Sigmoid colon (tissue), 7 donors: Measurements from ENCODE around the gene MAD1L1. TPM values are rescaled to one million over a fixed set of nuclear protein-coding genes. Genes with fewer than 3 reads are reported as not detected.

Experiments
- DNase-seq: peaks from one replicate; pipeline ENCODE4 v3.0.0-alpha.2; 2019
- H3K27ac ChIP-seq, 4 donors: fragments of 200-600 bp; sonication (generic); one replicate each; pipeline ENCODE4 v1.5.1; 2016 to 2019; ENCODE audit warnings: mild to moderate bottlenecking in 1 of 4
- H3K27me3 ChIP-seq, 3 donors: fragments of 200-600 bp; sonication (generic); one replicate each; pipeline ENCODE4 v1.5.1; 2019; ENCODE audit warnings: mild to moderate bottlenecking in 1 of 3
- H3K36me3 ChIP-seq, 4 donors: fragments of 200-600 bp; sonication (generic); one replicate each; pipeline ENCODE4 v1.5.1; 2016 to 2019
- H3K4me1 ChIP-seq, 4 donors: fragments of 200-600 bp; sonication (generic); one replicate each; pipeline ENCODE4 v1.5.1; 2017 to 2019
- H3K4me3 ChIP-seq, 4 donors: fragments of 200-600 bp; sonication (generic); one replicate each; pipeline ENCODE4 v1.5.1; 2017 to 2019; ENCODE audit warnings: mild to moderate bottlenecking in 2 of 4, moderate library complexity in 1 of 4
- H3K9me3 ChIP-seq, 4 donors: fragments of 200-600 bp in 3 of 4; sonication (generic) in 3 of 4; one replicate each; pipeline versions ENCODE4 v1.5.1 to v1.6.1; 2013 to 2019
- EP300 ChIP-seq, 4 donors: sonication (generic); formaldehyde crosslinking; IDR thresholded peaks; one replicate each; pipeline ENCODE4 v1.6.1; 2017; ENCODE audit warnings: antibody characterized with exemption in 4 of 4
- POLR2A ChIP-seq, 2 donors: fragments of 450-650 bp; IDR thresholded peaks; one replicate each; pipeline ENCODE4 v1.6.1; 2016; ENCODE audit warnings: antibody characterized with exemption in 2 of 2, mild to moderate bottlenecking in 2 of 2, moderate library complexity in 2 of 2
- POLR2AphosphoS5 ChIP-seq, 4 donors: sonication (generic); formaldehyde crosslinking; IDR thresholded peaks; one replicate each; pipeline ENCODE4 v1.6.1; 2017; ENCODE audit warnings: antibody characterized with exemption in 4 of 4
- WGBS, 2 donors: extraction: QIAGEN DNeasy Blood & Tissue Kit; methylation state at CpG; one replicate each; pipeline ENCODE4 v1.1.7; 2013; 5-methylcytosine and 5-hydroxymethylcytosine counted together
- intact Hi-C: fragments of 100-400 bp; cut with DNase I; formaldehyde crosslinking; loops from one replicate; pipeline ENCODE4 v1.15.1; 2023
- polyA plus RNA-seq, 3 donors: library from polyadenylated mRNA; stranded (reverse); fragments of 200-250 nt; gene quantifications; one replicate each; pipeline ENCODE4 v1.2.3, GENCODE V29; 2013
- total RNA-seq, 4 donors: library from RNA; depleted of rRNA; stranded (reverse); fragments of >200 nt; gene quantifications; one replicate each; pipeline ENCODE4 v1.1.0, GENCODE V29; 2016
- TF ChIP-seq, protein P1 (sequence below), 4 experiments: fragments of 450-650 bp in 3 of 4; fragments of 200-600 bp in 1 of 4; IDR thresholded peaks; one replicate each; pipeline ENCODE4 v1.5.1; 2016 to 2019; ENCODE audit warnings: antibody characterized with exemption in 4 of 4, mild to moderate bottlenecking in 3 of 4, moderate library complexity in 2 of 4
- donor health status: healthy with polysubstance abuse.
- donor health status: Bipolar disorder and iron deficiency.
- donor health status: healthy.

The MAD1L1 gene
- total and polyA plus RNA-seq, 7 donors = 10.2 to 38.4 (median 20.6) TPM

- no peaks in the 10 kb centered on the region for H3K36me3 ChIP-seq
- no peak overlapping the region for H3K4me3 ChIP-seq
- no peaks in the 10 kb centered on the region for H3K27me3 ChIP-seq
- no peaks in the 10 kb centered on the region for H3K4me1 ChIP-seq
- TF ChIP-seq EP300 (IDR thresholded peaks at IDR 0.05) = no peak
- no peak for TF ChIP-seq POLR2A (IDR thresholded peaks at IDR 0.05)
- TF ChIP-seq POLR2AphosphoS5 (IDR thresholded peaks at IDR 0.05) = no peak
- TF ChIP-seq, protein P1, sequence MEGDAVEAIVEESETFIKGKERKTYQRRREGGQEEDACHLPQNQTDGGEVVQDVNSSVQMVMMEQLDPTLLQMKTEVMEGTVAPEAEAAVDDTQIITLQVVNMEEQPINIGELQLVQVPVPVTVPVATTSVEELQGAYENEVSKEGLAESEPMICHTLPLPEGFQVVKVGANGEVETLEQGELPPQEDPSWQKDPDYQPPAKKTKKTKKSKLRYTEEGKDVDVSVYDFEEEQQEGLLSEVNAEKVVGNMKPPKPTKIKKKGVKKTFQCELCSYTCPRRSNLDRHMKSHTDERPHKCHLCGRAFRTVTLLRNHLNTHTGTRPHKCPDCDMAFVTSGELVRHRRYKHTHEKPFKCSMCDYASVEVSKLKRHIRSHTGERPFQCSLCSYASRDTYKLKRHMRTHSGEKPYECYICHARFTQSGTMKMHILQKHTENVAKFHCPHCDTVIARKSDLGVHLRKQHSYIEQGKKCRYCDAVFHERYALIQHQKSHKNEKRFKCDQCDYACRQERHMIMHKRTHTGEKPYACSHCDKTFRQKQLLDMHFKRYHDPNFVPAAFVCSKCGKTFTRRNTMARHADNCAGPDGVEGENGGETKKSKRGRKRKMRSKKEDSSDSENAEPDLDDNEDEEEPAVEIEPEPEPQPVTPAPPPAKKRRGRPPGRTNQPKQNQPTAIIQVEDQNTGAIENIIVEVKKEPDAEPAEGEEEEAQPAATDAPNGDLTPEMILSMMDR (IDR thresholded peaks at IDR 0.05) = no peak
- WGBS, 2 donors = 93% methylated on average over 10 of the region's 10 CpGs
- intact Hi-C loops = no loop called here
- H3K9me3 ChIP-seq = no peaks in the 10 kb centered on the region
- DNase-seq = peak; percentile 56
- no peak overlapping the region for H3K27ac ChIP-seq
Observed at GRCh38 chr7:2003451-2003930, 229.3 kb downstream of the MAD1L1 start.

DNA sequence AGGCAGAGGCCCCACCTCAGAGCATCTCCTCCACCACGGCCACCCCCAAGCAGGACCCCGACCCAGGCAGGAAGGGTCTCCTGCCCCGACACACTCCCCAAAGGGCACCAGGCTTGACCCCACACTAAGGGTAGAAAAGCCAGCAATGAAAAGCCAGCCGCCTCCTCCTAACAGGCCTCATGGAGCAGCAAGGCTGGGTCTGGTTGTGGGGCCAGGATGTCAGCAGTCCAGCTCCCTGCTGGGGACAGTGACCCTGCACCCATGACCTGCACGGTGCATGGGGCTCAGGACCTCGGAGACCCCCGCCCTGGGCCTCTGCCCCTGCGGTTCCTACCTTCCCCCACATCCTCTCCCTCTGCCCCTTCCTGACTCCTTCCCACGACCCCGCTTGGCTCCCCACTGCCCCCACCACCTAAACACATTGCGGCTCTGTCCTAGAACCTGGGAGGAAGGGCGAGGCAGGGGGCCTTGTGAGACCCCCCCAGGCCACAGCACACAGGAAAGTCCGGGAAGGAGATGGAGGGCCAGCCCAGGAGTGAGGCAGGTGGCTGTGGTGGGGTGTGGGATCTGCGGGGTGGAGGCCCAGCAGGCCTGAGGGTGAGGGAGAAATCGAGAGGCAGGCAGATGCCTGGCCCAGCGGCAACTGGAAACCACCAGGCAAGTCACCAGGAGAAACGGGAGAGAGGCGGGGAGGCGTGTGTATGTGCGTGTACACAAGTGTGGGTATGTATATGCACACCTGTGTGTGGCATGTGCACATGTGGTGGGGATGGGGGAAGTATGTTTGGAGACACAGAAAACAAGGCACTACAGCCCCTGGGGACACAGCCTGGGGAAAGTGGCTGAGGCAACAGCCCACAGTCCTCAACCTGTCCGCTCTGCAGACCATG is 229.9 kb downstream of the MAD1L1 start:
- Histone ChIP-seq H3K27ac (no peak overlapping the region), H3K27me3 (no peaks in the 10 kb centered on the region), H3K9me3 (no peaks in the 10 kb centered on the region), H3K4me3 (no peak overlapping the region), H3K4me1 (no peaks in the 10 kb centered on the region), H3K36me3 (no peaks in the 10 kb centered on the region)
- TF ChIP-seq POLR2AphosphoS5 (IDR thresholded peaks at IDR 0.05) (no peak), POLR2A (IDR thresholded peaks at IDR 0.05) (no peak), EP300 (IDR thresholded peaks at IDR 0.05) (no peak)
- TF ChIP-seq, protein P1 (IDR thresholded peaks at IDR 0.05) = no peak
- intact Hi-C loops = no loop called here
- peak; percentile 51 for DNase-seq
- WGBS, 2 donors = 87 to 91% methylated on average over 21 of the region's 21 CpGs

GRCh38 chr7:2001601-2002442 is 230.9 kb downstream of the MAD1L1 start:
- H3K27ac ChIP-seq = no peak overlapping the region
- no peaks in the 10 kb centered on the region for H3K9me3 ChIP-seq
- no peaks in the 10 kb centered on the region for H3K36me3 ChIP-seq
- peak; percentile 55 for DNase-seq
- H3K27me3 ChIP-seq = no peaks in the 10 kb centered on the region
- H3K4me3 ChIP-seq = no peak overlapping the region
- 89 to 91% methylated on average over 33 of the region's 33 CpGs for WGBS, 2 donors
- TF ChIP-seq POLR2AphosphoS5 (IDR thresholded peaks at IDR 0.05) (no peak), POLR2A (IDR thresholded peaks at IDR 0.05) (no peak), EP300 (IDR thresholded peaks at IDR 0.05) (no peak)
- TF ChIP-seq, protein P1 (IDR thresholded peaks at IDR 0.05) = no peak
- intact Hi-C loops = no loop called here
- no peaks in the 10 kb centered on the region for H3K4me1 ChIP-seq

DNA sequence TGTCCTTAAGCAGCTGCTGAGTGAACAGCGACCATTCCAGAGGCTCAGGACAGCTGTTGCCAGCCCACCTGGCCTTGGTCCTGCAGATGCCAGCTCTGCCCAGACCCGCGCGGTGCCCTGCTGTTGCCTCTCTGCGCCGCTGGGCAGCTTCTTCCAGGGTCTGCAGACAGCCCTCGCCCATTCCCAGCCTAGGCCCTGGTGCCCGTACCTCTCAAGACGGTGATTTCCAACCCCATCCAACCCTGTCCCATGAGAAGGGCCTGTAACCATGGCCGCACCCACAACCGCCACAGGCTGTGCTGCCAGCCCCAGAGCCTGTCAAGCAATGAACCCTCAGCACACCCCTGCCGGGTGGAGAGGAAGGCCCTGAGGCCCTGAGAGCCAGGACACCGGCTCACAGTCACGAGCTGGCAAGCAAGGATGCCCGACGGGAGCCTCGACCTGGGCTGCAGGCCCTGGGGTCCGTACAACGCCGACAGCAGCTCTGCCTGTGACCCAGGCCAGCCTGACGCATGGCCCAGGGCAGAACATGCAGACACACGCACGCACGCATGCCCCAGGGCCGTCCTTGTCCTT is 231.9 kb downstream of the MAD1L1 start:
- no peak overlapping the region for H3K4me3 ChIP-seq
- H3K4me1 ChIP-seq = no peaks in the 10 kb centered on the region
- no peaks in the 10 kb centered on the region for H3K9me3 ChIP-seq
- no peak for DNase-seq
- H3K27me3 ChIP-seq = no peaks in the 10 kb centered on the region
- intact Hi-C loops = no loop called here
- no peaks in the 10 kb centered on the region for H3K36me3 ChIP-seq
- TF ChIP-seq EP300 (IDR thresholded peaks at IDR 0.05) = no peak
- H3K27ac ChIP-seq = no peak overlapping the region
- WGBS, 2 donors = 94 to 95% methylated on average over 25 of the region's 25 CpGs
